CD4-positive, alpha-beta T cell treated with Interleukin-2 at 100 ng/mL for 4 hours (primary cell): Measurements from ENCODE around the gene SUMO4.
"Not testable (repeated sequence)": the region's sequence is repeated elsewhere in the genome, so short reads cannot be mapped to it uniquely, and the experiment has no call there.

Experiments used
- DNase-seq: peaks from one replicate; pipeline ENCODE4 v3.0.0-alpha.2; 2020; ENCODE audit warnings: low spot score

SUMO4 gene

GRCh38 chr6:149431905-149432775 lies 32.1 kb downstream of the SUMO4 start:
- DNase-seq: peak; percentile 93

DNA sequence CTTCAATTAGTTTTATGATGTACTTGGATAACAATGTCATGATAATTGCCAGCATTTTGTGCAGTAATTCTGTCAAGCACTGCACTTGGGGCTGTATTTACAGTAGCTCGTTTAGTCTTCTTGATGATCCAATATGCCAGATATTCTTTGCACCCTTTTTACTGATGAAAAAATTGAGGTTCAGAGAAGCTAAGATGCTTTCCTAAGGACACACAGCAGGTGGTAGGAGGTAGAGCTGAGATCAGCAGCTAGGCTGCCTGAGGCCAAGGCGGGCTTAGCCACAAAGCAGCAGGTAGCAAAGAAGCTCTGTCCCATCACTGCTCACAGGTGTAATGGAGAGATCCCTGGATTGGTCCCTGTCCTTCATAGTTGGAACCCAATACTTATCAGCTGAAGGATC lies 33.3 kb downstream of the SUMO4 start:
- DNase-seq: no peak

GRCh38 chr6:149433881-149434280 lies 33.8 kb downstream of the SUMO4 start:
- no peak for DNase-seq

- no peak for DNase-seq
Measured at GRCh38 chr6:149435919-149436586, 36.0 kb downstream of the SUMO4 start.

DNA sequence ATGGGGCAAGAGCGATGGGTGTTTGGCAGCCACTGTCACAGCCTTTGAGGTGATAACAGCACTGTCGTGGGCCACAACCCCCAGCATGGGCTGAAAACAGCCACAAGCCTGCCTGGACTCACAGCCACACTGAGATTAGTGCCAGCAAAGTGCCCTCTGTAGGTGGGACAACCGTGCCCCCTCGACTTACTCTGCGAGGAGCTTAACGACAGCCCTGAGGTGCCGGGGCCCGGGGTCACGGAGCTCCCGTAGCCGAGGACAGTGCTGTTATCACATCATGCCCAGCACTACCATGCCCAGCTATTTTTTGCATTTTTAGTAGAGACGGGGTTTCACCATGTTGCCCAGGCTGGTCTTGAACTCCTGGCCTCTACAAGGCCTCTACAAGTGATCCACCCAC lies 36.6 kb downstream of the SUMO4 start:
- DNase-seq: no peak

DNA sequence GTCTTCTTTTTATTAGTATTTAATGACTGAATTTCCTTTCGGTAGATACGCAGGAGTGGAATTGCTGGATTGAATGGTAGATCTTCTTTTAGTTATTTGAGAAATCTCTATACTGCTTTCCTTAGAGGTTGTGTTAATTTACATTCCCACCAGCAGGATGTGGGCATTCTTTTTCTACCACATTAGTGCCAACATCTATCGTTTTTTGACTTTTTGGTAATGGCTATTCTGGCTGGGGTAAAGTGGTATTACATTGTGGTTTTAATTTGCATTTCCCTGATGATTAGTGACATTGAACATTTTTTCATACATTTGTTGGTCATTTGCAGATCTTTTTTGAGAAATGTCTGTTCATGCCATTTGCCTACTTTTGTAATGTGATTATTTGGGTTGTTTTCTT lies 37.1 kb downstream of the SUMO4 start:
- DNase-seq: no peak

GRCh38 chr6:149438855-149439254 lies 38.8 kb downstream of the SUMO4 start:
- DNase-seq: no peak

DNA sequence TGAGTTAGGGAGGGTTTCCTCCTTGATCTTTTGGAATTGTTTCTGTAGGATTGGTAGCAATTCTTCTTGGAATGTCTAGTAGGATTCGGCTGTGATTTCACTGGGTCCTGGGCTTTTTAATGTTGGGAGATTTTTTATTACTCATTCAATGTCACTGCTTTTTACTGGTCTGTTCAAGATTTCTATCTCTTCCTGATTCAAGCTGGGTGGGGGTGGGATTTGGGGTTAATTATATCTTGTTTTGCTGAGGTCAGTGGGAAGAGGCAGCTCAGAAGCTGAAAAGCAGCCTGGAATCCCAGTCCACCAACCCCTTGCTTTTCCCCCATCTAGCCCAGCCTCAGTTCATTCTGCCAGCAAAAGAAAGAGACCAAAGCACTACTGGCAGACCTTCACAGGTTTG lies 39.6 kb downstream of the SUMO4 start:
- no peak for DNase-seq

DNA sequence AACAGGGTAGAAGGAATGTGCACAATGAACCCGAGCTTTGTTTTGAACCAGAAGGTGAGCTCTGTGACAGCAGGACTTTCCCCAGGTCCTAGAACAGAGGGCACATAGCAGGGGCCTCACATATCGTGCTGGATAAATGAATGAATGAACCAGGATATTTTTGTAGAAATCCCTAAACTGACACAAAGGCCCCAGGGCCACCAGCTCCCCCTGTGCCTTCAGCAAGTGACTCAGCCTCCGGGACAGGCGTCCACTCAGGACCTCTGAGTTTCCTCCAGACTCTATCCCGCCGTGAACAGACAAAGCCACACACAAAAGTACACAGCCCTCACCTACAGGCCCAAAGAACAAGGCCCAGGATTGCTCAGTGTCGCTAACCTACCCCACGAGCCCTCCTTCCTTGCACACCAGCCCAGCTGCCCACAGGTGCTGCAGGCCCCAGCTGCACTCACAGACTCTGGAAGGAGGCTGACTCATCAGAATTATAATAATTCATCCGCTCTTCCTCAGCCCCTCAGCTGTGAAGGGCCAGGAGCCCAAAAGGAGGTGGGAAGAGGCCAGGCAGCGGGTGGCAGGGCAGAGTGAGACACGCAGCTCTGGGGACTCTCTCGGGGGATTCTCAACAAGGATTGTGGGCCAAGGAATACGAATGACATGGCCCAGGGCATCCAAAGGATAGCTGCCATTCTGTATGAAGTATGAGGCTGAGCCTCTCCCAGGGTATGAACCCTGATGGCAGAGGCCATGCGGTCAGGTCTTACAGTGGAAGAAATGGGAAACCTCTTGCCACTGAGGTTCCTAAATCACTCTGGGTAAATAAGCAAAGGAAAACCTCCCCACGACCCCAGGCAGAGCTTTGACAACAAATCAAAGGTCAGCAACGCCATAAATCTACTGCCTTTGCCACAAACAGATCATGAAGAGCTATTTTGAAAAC lies 40.9 kb downstream of the SUMO4 start:
- DNase-seq: no peak

DNA sequence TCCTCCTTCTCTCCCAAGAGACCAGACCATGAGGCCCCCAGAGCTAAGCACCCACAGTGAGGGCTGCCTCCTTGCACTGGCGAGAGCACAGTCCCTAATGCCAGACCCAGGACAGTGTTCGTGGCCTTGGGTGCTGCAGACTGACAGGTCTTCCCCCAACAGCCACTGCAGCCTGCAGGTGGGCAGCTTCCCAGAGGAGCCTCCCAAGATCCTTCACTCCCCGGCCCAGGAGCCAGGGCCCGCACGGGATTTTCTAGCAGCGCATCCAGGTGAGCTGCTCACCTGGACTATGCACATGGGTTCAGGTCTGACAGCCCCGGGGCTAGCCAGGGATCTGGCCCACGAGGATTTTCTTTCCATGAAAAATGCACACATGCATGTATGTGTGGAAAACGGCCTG lies 41.7 kb downstream of the SUMO4 start:
- no peak for DNase-seq

GRCh38 chr6:149443411-149444181 lies 43.5 kb downstream of the SUMO4 start:
- DNase-seq: no peak

- not testable (repeated sequence) for DNase-seq
Measured at GRCh38 chr6:149444360-149445094, 44.5 kb downstream of the SUMO4 start.

DNA sequence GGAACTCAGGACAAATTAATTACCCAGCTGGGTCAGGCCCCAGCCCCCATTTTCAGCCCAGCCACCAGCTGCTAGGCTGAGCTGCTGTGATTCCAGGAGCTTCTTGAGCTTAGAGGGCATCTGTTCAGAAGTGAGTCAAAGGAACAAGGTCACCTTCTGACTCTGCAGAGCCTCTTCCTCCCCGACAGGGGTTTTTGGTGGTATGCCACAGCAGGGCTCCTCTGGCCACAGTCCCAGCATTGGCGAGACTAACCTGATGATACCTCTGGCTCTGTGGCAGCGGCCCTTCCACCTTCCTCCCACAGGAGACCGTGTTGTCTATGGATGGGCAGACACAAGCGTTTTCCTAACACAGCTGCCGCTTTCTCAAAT lies 45.0 kb downstream of the SUMO4 start:
- no peak for DNase-seq

- no peak for DNase-seq
Measured at GRCh38 chr6:149445573-149445972, 45.5 kb downstream of the SUMO4 start.

GRCh38 chr6:149446791-149447376 lies 46.8 kb downstream of the SUMO4 start:
- no peak for DNase-seq

DNA sequence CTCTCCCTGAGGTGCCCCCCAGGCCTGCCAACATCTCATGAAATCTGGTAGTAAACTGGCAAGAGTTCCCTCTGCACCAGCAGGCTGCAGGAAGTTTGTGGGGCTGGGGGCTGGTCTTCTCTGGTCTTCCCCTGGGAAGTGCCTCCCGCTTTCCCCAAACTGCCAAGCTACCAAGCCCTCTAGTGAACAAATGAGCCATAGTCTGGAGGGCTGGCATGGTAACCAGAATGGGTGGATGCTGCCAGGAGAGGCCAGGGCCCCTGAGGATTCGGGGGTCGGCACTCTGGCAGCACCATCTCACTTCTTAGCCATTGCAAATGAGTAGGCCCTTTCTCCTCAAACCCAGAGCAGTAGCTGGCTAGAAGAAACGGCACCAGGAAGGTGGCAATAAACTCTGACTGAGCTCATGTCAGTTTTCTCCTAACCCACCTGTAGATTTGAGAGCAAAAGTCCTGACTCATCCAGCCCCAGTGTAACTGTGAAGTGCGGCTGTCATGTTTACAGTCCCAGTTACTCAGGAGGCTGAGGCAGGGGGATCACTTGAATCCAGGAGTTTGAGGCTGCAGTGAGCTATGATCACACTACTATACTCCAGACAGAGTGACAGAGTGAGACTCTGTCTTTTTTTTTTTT lies 48.9 kb downstream of the SUMO4 start:
- DNase-seq: no peak

DNA sequence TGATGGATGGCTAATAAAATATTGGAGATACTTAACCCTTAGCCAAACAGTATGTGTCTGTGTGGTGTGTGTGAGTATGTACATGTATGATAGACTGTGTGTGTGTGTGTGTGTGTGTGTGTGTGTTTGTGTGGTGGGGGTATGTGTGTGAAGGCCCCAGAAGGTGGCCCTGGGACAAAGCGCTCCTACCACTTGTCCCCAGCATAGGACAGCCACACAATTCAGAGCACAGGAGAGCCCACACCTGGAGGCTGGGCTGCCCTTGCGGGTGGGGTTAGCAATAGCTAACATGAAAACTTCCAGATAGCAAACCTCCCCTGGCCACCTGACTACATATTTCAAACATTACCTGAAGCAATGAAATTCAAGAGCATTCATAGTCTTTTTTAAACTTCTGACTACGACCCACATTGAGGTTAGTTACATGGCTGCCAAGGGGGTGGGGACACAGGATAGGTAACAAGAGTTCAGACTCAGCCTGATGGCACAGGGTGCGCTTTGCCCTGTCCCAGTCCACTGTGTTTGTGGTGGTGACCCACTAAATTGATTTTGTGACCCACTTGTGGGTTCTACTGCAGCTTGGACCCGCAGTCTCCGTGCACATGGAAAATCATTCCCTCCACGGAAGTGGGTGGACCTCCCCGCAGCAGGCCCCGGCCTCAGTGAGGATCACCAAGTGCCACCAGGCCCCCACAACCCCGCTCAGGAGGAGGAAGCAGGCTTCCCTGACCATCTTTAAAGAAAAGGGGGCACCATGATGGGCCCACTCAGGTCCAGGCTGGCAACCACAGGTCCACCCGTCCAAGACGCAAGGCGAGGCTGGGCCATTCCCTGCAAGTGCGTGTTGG lies 50.0 kb downstream of the SUMO4 start:
- no peak for DNase-seq
